DND-41 (cell line): ENCODE measurements around the gene CD81.

Source experiments
- EZH2 ChIP-seq: IDR thresholded peaks from 3 replicates; pipeline ENCODE4 v1.6.1; 2012; ENCODE audit warnings: borderline replicate concordance, low read depth, mild to moderate bottlenecking, moderate library complexity, low read length, inconsistent platforms; ENCODE audit not compliant: severe bottlenecking
- TF ChIP-seq, protein P1 (sequence below): IDR thresholded peaks from 2 replicates; pipeline ENCODE4 v1.5.1; 2012; ENCODE audit warnings: borderline replicate concordance, low read length, moderate library complexity, mild to moderate bottlenecking; ENCODE audit not compliant: poor library complexity, severe bottlenecking; ENCODE audit errors: extremely low read depth

DNA sequence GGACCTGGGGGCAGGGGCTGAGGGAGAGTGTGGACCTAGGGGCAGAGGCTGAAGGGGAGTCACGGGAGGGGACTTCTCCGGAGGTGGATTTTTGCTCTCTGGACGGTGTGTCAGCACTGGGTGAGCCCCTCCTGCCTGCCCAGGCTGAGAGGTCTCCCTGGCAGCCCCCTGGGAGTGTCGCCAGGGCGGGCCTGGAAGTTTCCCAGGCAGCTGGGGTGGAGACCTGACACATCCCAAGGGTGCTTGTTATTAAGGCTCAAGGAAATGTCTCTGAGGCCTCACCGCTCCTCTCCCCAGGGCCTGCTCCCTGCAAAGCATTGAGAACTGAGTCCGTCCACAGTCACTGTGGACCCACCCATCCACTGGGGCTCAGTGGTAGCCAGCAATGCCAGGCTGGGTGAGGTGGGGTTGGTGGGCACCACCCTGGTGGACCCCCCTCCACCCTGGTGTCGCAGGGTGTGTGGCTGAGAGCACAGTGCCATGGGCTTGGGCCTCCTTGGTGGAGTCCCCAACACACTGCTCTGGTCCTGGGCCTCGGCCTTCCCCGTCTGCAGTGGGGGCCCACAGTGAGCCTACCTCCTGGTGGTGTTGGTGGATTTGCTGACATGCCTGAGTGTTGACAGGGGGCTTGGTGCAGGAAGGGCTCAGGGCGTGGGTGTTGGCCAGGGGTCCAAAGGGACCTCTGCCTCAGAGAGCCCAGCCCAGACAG, 2.5 kb downstream of the CD81 start:
- TF ChIP-seq, protein P1, sequence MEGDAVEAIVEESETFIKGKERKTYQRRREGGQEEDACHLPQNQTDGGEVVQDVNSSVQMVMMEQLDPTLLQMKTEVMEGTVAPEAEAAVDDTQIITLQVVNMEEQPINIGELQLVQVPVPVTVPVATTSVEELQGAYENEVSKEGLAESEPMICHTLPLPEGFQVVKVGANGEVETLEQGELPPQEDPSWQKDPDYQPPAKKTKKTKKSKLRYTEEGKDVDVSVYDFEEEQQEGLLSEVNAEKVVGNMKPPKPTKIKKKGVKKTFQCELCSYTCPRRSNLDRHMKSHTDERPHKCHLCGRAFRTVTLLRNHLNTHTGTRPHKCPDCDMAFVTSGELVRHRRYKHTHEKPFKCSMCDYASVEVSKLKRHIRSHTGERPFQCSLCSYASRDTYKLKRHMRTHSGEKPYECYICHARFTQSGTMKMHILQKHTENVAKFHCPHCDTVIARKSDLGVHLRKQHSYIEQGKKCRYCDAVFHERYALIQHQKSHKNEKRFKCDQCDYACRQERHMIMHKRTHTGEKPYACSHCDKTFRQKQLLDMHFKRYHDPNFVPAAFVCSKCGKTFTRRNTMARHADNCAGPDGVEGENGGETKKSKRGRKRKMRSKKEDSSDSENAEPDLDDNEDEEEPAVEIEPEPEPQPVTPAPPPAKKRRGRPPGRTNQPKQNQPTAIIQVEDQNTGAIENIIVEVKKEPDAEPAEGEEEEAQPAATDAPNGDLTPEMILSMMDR: no peak
- no peak for TF ChIP-seq EZH2
